ENCODE data around the gene AGAP1.

GRCh38 chr2:235747001-235747785 lies 253.3 kb downstream of the AGAP1 start:
- no peak for TF ChIP-seq POLR2AphosphoS5 (IDR thresholded peaks at IDR 0.05; ENCODE audit: low read depth, low read length)
- TF ChIP-seq TAF1 (IDR thresholded peaks at IDR 0.05; ENCODE audit: borderline replicate concordance, low read depth, low read length), result no peak
- no peak for TF ChIP-seq POLR2A (IDR thresholded peaks at IDR 0.05; ENCODE audit: low read depth, low read length)

All from GM12892 (cell line).